GM18511 (cell line): ENCODE results near the gene POMC.
"Not testable (repeated sequence)": the region's sequence is repeated elsewhere in the genome, so short reads cannot be mapped to it uniquely, and the experiment has no call there.

Experiments
- ATAC-seq: cut with Tn5 transposase; IDR thresholded peaks from one replicate; pipeline ENCODE4 v1.9.1; 2021; ENCODE audit warnings: mild to moderate bottlenecking, moderate library complexity; ENCODE audit not compliant: unreplicated experiment

The POMC gene

GRCh38 chr2:25140535-25140934 lies 27.8 kb downstream of the POMC start:
- not testable (repeated sequence) for ATAC-seq

GRCh38 chr2:25132693-25133092 lies 35.7 kb downstream of the POMC start:
- ATAC-seq = no peak

GRCh38 chr2:25132299-25132635 lies 36.1 kb downstream of the POMC start:
- ATAC-seq = no peak

GRCh38 chr2:25131567-25132298 lies 36.6 kb downstream of the POMC start:
- ATAC-seq = no peak

- no peak for ATAC-seq
Measured at GRCh38 chr2:25131253-25131566, 37.2 kb downstream of the POMC start.

GRCh38 chr2:25129901-25130520 lies 38.4 kb downstream of the POMC start:
- no peak for ATAC-seq

GRCh38 chr2:25127646-25128045 lies 40.7 kb downstream of the POMC start:
- ATAC-seq = no peak

- ATAC-seq = not testable (repeated sequence)
Measured at GRCh38 chr2:25127071-25127470, 41.3 kb downstream of the POMC start.

- ATAC-seq = no peak
Measured at GRCh38 chr2:25125976-25126375, 42.4 kb downstream of the POMC start.

- no peak for ATAC-seq
Measured at GRCh38 chr2:25125189-25125588, 43.2 kb downstream of the POMC start.

- no peak for ATAC-seq
Measured at GRCh38 chr2:25123682-25124081, 44.7 kb downstream of the POMC start.

- no peak for ATAC-seq
Measured at GRCh38 chr2:25122367-25122766, 46.0 kb downstream of the POMC start.

- ATAC-seq = no peak
Measured at GRCh38 chr2:25119263-25119662, 49.1 kb downstream of the POMC start.

GRCh38 chr2:25116956-25117355 lies 51.4 kb downstream of the POMC start:
- no peak for ATAC-seq

GRCh38 chr2:25115902-25116301 lies 52.5 kb downstream of the POMC start:
- ATAC-seq = no peak

GRCh38 chr2:25115249-25115883 lies 53.0 kb downstream of the POMC start:
- no peak for ATAC-seq

- ATAC-seq = no peak
Measured at GRCh38 chr2:25112113-25112512, 56.3 kb downstream of the POMC start.
